ENCODE measurements around the gene KRT73. TPM values are rescaled to one million over a fixed set of nuclear protein-coding genes. Genes with fewer than 3 reads are reported as not detected.

Gene KRT73
- total RNA-seq, 1 donor from 2014 or later = not detected

- DNase-seq (ENCODE audit: low spot score) = no peak
- Mint-ChIP-seq H3K4me1 (ENCODE audit: low read depth) (peaks cover 5% of the 10 kb centered on the region), H3K27me3 (ENCODE audit: low read depth) (peaks cover 78% of the 10 kb centered on the region), H3K27ac (ENCODE audit: unreplicated experiment) (no peak overlapping the region), H3K9me3 (ENCODE audit: low read depth) (peaks cover 4% of the 10 kb centered on the region), H3K36me3 (ENCODE audit: low read depth) (peaks cover 2% of the 10 kb centered on the region), H3K4me3 (ENCODE audit: unreplicated experiment) (no peak overlapping the region)
- no peak for TF ChIP-seq CTCF (IDR thresholded peaks at IDR 0.05)
These were observed 9.2 kb upstream of the KRT73 start for GRCh38 chr12:52627395-52628110.

- Mint-ChIP-seq H3K4me3 (ENCODE audit: unreplicated experiment) (no peak overlapping the region), H3K36me3 (ENCODE audit: low read depth) (peaks cover 4% of the 10 kb centered on the region)
These were observed 4.0 kb upstream of the KRT73 start for GRCh38 chr12:52622349-52622748.

GRCh38 chr12:52618866-52619265, 507 bp upstream of the KRT73 start:
- Mint-ChIP-seq H3K27ac (ENCODE audit: unreplicated experiment) (no peak overlapping the region), H3K9me3 (ENCODE audit: low read depth) (peaks cover 4% of the 10 kb centered on the region), H3K4me1 (ENCODE audit: low read depth) (no peaks in the 10 kb centered on the region), H3K4me3 (ENCODE audit: unreplicated experiment) (no peak overlapping the region), H3K27me3 (ENCODE audit: low read depth) (peaks cover 66% of the 10 kb centered on the region), H3K36me3 (ENCODE audit: low read depth) (peaks cover 4% of the 10 kb centered on the region)
- TF ChIP-seq CTCF (IDR thresholded peaks at IDR 0.05) = no peak
- DNase-seq (ENCODE audit: low spot score) = no peak

More at GRCh38 chr12:52622349-52622748, 4.0 kb upstream of the KRT73 start:
- Mint-ChIP-seq H3K4me1 (ENCODE audit: low read depth) (no peaks in the 10 kb centered on the region), H3K27me3 (ENCODE audit: low read depth) (peaks cover 69% of the 10 kb centered on the region), H3K27ac (ENCODE audit: unreplicated experiment) (no peak overlapping the region), H3K9me3 (ENCODE audit: low read depth) (peaks cover 4% of the 10 kb centered on the region)
- TF ChIP-seq CTCF (IDR thresholded peaks at IDR 0.05) = no peak
- DNase-seq (ENCODE audit: low spot score) = no peak

GRCh38 chr12:52617403-52617785, 965 bp downstream of the KRT73 start:
- H3K4me1 Mint-ChIP-seq (ENCODE audit: low read depth) = no peaks in the 10 kb centered on the region
- H3K36me3 Mint-ChIP-seq (ENCODE audit: low read depth) = peaks cover 2% of the 10 kb centered on the region
- H3K27me3 Mint-ChIP-seq (ENCODE audit: low read depth) = peaks cover 69% of the 10 kb centered on the region
- no peaks in the 10 kb centered on the region for H3K9me3 Mint-ChIP-seq (ENCODE audit: low read depth)
- H3K4me3 Mint-ChIP-seq (ENCODE audit: unreplicated experiment) = no peak overlapping the region
- no peak overlapping the region for H3K27ac Mint-ChIP-seq (ENCODE audit: unreplicated experiment)
- no peak for TF ChIP-seq CTCF (IDR thresholded peaks at IDR 0.05)
- no peak for DNase-seq (ENCODE audit: low spot score)

- no peak for DNase-seq (ENCODE audit: low spot score)
- Mint-ChIP-seq H3K9me3 (ENCODE audit: low read depth) (no peaks in the 10 kb centered on the region), H3K4me1 (ENCODE audit: low read depth) (no peaks in the 10 kb centered on the region), H3K4me3 (ENCODE audit: unreplicated experiment) (no peak overlapping the region), H3K27ac (ENCODE audit: unreplicated experiment) (no peak overlapping the region), H3K27me3 (ENCODE audit: low read depth) (peaks cover 73% of the 10 kb centered on the region), H3K36me3 (ENCODE audit: low read depth) (peaks cover 2% of the 10 kb centered on the region)
- TF ChIP-seq CTCF (IDR thresholded peaks at IDR 0.05) = no peak
These were observed 1.5 kb downstream of the KRT73 start for GRCh38 chr12:52616680-52617402.
